Osteoblast (primary cell): Measurements from ENCODE around the gene CCDC12. TPM values are rescaled to one million over a fixed set of nuclear protein-coding genes. Genes with fewer than 3 reads are reported as not detected.

Source experiments
- DNase-seq: peaks from one replicate; pipeline ENCODE4 v3.0.0; 2011; ENCODE audit warnings: low spot score, mixed read lengths; ENCODE audit not compliant: insufficient read length; ENCODE audit errors: missing footprints
- H2AFZ ChIP-seq: 2 replicates; pipeline ENCODE4 v1.6.0; 2011; ENCODE audit warnings: mild to moderate bottlenecking, low read length
- H3K27ac ChIP-seq: 2 replicates; pipeline ENCODE4 v1.5.1; 2011; ENCODE audit warnings: mild to moderate bottlenecking, low read depth, low read length, moderate library complexity
- H3K27me3 ChIP-seq: 2 replicates; pipeline ENCODE4 v1.6.0; 2012; ENCODE audit warnings: mild to moderate bottlenecking, control low read depth, inconsistent platforms, low read length, moderate library complexity; ENCODE audit not compliant: insufficient read depth
- H3K36me3 ChIP-seq: 2 replicates; pipeline ENCODE4 v1.5.1; 2011; ENCODE audit warnings: mild to moderate bottlenecking, low read length, control low read depth, moderate library complexity; ENCODE audit not compliant: insufficient read depth
- H3K4me1 ChIP-seq: 2 replicates; pipeline ENCODE4 v1.5.1; 2011; ENCODE audit warnings: mild to moderate bottlenecking, low read length, control low read depth, moderate library complexity; ENCODE audit not compliant: insufficient read depth
- H3K4me2 ChIP-seq: 2 replicates; pipeline ENCODE4 v1.6.0; 2011; ENCODE audit warnings: mild to moderate bottlenecking, low read length; ENCODE audit not compliant: insufficient read depth
- H3K4me3 ChIP-seq: fragments of 200-600 bp; sonication (generic); 3 replicates; pipeline ENCODE4 v1.5.1; 2012; ENCODE audit warnings: mild to moderate bottlenecking, low read length, inconsistent platforms; ENCODE audit not compliant: insufficient read depth
- H3K79me2 ChIP-seq: 2 replicates; pipeline ENCODE4 v1.6.0; 2012; ENCODE audit warnings: mild to moderate bottlenecking, low read length, control low read depth, inconsistent platforms; ENCODE audit not compliant: insufficient read depth
- H3K9me3 ChIP-seq: 2 replicates; pipeline ENCODE4 v1.5.1; 2011; ENCODE audit warnings: low read depth, low read length, control low read depth
- H4K20me1 ChIP-seq: 2 replicates; pipeline ENCODE4 v1.6.0; 2012; ENCODE audit warnings: mild to moderate bottlenecking, low read length, control low read depth; ENCODE audit not compliant: insufficient read depth
- CTCF ChIP-seq: IDR thresholded peaks from 2 replicates; pipeline ENCODE4 v1.5.1; 2011; ENCODE audit warnings: mild to moderate bottlenecking, low read depth, low read length, moderate library complexity; ENCODE audit errors: extremely low read depth
- total RNA-seq: library from RNA; depleted of rRNA; stranded (reverse); fragments of >200 nt; gene quantifications from 2 replicates; pipeline ENCODE4 v1.2.3, GENCODE V29; 2012

CCDC12 gene
- total RNA-seq, 1 donor = 20.6 TPM

DNA sequence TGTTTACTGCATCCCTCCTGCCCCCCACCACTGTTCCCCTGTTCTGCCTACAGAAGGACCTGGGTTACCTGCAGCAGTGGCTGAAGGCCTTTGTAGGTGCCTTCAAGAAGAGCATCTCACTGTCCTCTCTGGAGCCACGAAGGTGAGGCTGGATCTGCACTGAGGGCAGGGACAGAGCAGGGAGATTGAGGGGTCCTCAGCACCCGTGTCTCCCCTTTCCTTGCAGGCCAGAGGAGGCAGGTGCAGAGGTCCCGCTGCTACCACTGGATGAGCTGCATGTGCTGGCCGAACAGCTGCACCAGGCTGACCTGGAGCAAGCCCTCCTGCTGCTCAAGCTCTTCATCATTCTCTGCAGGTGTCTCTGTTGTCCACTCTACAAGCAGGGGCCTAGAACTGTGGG is 12.1 kb upstream of the CCDC12 start:
- Histone ChIP-seq H4K20me1 (no peaks in the 10 kb centered on the region), H3K9me3 (no peaks in the 10 kb centered on the region), H3K79me2 (no peaks in the 10 kb centered on the region), H3K36me3 (no peaks in the 10 kb centered on the region), H3K4me1 (no peaks in the 10 kb centered on the region), H3K4me3 (no peak overlapping the region), H2AFZ (no peak overlapping the region), H3K4me2 (no peak overlapping the region), H3K27ac (no peak overlapping the region), H3K27me3 (no peaks in the 10 kb centered on the region)
- DNase-seq = peak; percentile 58
- no peak for TF ChIP-seq CTCF

DNA sequence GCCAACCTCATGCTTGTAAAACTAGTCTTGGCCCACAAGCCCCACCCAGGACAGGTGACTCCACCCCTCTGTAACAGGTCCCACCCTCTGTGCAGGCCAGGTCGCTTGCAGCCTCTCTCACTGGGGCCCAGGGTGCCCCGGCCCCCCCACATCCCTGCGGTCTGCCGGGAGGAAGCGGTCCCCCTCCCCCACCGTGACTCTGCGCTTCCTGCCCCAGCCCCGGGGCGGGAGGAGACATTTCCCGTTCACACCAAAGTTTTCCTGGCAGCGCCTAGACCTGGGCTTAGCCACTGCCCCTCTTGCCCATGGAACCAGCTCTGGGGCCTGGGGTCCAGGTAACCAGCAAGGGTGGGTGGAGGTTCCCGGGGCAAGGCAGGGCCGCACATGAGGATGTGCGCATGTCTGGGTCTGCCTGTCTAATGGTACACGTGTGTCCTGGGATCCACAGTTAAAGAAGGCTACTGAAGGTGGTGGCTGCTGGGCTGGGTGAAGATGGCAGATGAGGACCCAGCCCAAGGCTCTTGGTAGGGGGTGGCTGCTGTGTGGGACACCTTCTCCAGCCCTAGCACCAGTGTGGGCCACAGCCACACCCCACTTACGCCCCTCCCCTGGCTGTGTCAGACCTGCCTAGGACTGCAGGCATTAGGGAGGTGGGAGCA is 11.3 kb upstream of the CCDC12 start:
- Histone ChIP-seq H3K27me3 (no peaks in the 10 kb centered on the region), H3K4me1 (no peaks in the 10 kb centered on the region), H3K36me3 (no peaks in the 10 kb centered on the region), H3K79me2 (no peaks in the 10 kb centered on the region), H4K20me1 (no peaks in the 10 kb centered on the region), H3K9me3 (no peaks in the 10 kb centered on the region), H2AFZ (no peak overlapping the region), H3K4me2 (no peak overlapping the region), H3K27ac (no peak overlapping the region), H3K4me3 (no peak overlapping the region)
- no peak for TF ChIP-seq CTCF
- DNase-seq = peak; percentile 68

GRCh38 chr3:46987319-46987742 is 10.8 kb upstream of the CCDC12 start:
- no peaks in the 10 kb centered on the region for H3K27me3 ChIP-seq
- H3K36me3 ChIP-seq = no peaks in the 10 kb centered on the region
- no peak overlapping the region for H3K27ac ChIP-seq
- no peak overlapping the region for H2AFZ ChIP-seq
- H3K79me2 ChIP-seq = no peaks in the 10 kb centered on the region
- no peaks in the 10 kb centered on the region for H3K4me1 ChIP-seq
- H3K4me3 ChIP-seq = no peak overlapping the region
- H3K4me2 ChIP-seq = no peak overlapping the region
- TF ChIP-seq CTCF = no peak
- DNase-seq = peak; percentile 71
- H3K9me3 ChIP-seq = no peaks in the 10 kb centered on the region
- no peaks in the 10 kb centered on the region for H4K20me1 ChIP-seq

- Histone ChIP-seq H3K4me3 (no peak overlapping the region), H2AFZ (no peak overlapping the region), H3K27ac (no peak overlapping the region), H3K36me3 (no peaks in the 10 kb centered on the region), H3K4me1 (no peaks in the 10 kb centered on the region), H3K27me3 (no peaks in the 10 kb centered on the region), H4K20me1 (no peaks in the 10 kb centered on the region), H3K4me2 (no peak overlapping the region), H3K9me3 (no peaks in the 10 kb centered on the region), H3K79me2 (no peaks in the 10 kb centered on the region)
- TF ChIP-seq CTCF = no peak
- DNase-seq = peak; percentile 73
Measured at GRCh38 chr3:46986782-46987310, 10.3 kb upstream of the CCDC12 start.
